Measurements from ENCODE around the gene DUSP22.

The DUSP22 gene

GRCh38 chr6:365835-366234 lies 73.5 kb downstream of the DUSP22 start:
- Histone ChIP-seq H3K4me3 (replicated peaks; ENCODE audit: low read depth, low read length) (no peak overlapping the region), H3K27me3 (replicated peaks; ENCODE audit: control insufficient read depth, insufficient read depth, low read length) (no peaks in the 10 kb centered on the region), H3K36me3 (ENCODE audit: control insufficient read depth, insufficient read depth, low read length) (no peaks in the 10 kb centered on the region)
- DNase-seq (ENCODE audit: extremely low read depth, insufficient read length), result no peak
- TF ChIP-seq CTCF (IDR thresholded peaks at IDR 0.05; ENCODE audit: insufficient read depth, low read length, poor library complexity, severe bottlenecking), result no peak

- H3K27me3 ChIP-seq (replicated peaks; ENCODE audit: control insufficient read depth, insufficient read depth, low read length), result no peaks in the 10 kb centered on the region
- DNase-seq (ENCODE audit: extremely low read depth, insufficient read length), result no peak
- no peak overlapping the region for H3K4me3 ChIP-seq (replicated peaks; ENCODE audit: low read depth, low read length)
- H3K36me3 ChIP-seq (ENCODE audit: control insufficient read depth, insufficient read depth, low read length), result no peaks in the 10 kb centered on the region
- no peak for TF ChIP-seq CTCF (IDR thresholded peaks at IDR 0.05; ENCODE audit: insufficient read depth, low read length, poor library complexity, severe bottlenecking)
Observed at GRCh38 chr6:366389-367297, 74.4 kb downstream of the DUSP22 start.

GRCh38 chr6:367298-367794 lies 75.1 kb downstream of the DUSP22 start:
- no peak overlapping the region for H3K4me3 ChIP-seq (replicated peaks; ENCODE audit: low read depth, low read length)
- no peaks in the 10 kb centered on the region for H3K36me3 ChIP-seq (ENCODE audit: control insufficient read depth, insufficient read depth, low read length)
- no peaks in the 10 kb centered on the region for H3K27me3 ChIP-seq (replicated peaks; ENCODE audit: control insufficient read depth, insufficient read depth, low read length)
- no peak for TF ChIP-seq CTCF (IDR thresholded peaks at IDR 0.05; ENCODE audit: insufficient read depth, low read length, poor library complexity, severe bottlenecking)
- DNase-seq (ENCODE audit: extremely low read depth, insufficient read length), result no peak

GRCh38 chr6:367891-368630 lies 75.8 kb downstream of the DUSP22 start:
- H3K27me3 ChIP-seq (replicated peaks; ENCODE audit: control insufficient read depth, insufficient read depth, low read length), result no peaks in the 10 kb centered on the region
- no peak for TF ChIP-seq CTCF (IDR thresholded peaks at IDR 0.05; ENCODE audit: insufficient read depth, low read length, poor library complexity, severe bottlenecking)
- no peak overlapping the region for H3K4me3 ChIP-seq (replicated peaks; ENCODE audit: low read depth, low read length)
- no peaks in the 10 kb centered on the region for H3K36me3 ChIP-seq (ENCODE audit: control insufficient read depth, insufficient read depth, low read length)
- no peak for DNase-seq (ENCODE audit: extremely low read depth, insufficient read length)

GRCh38 chr6:369559-370431 lies 77.5 kb downstream of the DUSP22 start:
- H3K27me3 ChIP-seq (replicated peaks; ENCODE audit: control insufficient read depth, insufficient read depth, low read length), result no peaks in the 10 kb centered on the region
- H3K4me3 ChIP-seq (replicated peaks; ENCODE audit: low read depth, low read length), result no peak overlapping the region
- TF ChIP-seq CTCF (IDR thresholded peaks at IDR 0.05; ENCODE audit: insufficient read depth, low read length, poor library complexity, severe bottlenecking), result no peak
- no peak for DNase-seq (ENCODE audit: extremely low read depth, insufficient read length)
- H3K36me3 ChIP-seq (ENCODE audit: control insufficient read depth, insufficient read depth, low read length), result no peaks in the 10 kb centered on the region
